HG03175 (cell line): ENCODE measurements around the gene PCDH1.

Experiments
- ATAC-seq: cut with Tn5 transposase; IDR thresholded peaks from one replicate; pipeline ENCODE4 v1.9.1; 2021; ENCODE audit warnings: mild to moderate bottlenecking, moderate library complexity; ENCODE audit not compliant: unreplicated experiment

The PCDH1 gene

GRCh38 chr5:141875022-141875740 is 3.0 kb downstream of the PCDH1 start:
- no peak for ATAC-seq

GRCh38 chr5:141874262-141874964 is 3.8 kb downstream of the PCDH1 start:
- no peak for ATAC-seq

DNA sequence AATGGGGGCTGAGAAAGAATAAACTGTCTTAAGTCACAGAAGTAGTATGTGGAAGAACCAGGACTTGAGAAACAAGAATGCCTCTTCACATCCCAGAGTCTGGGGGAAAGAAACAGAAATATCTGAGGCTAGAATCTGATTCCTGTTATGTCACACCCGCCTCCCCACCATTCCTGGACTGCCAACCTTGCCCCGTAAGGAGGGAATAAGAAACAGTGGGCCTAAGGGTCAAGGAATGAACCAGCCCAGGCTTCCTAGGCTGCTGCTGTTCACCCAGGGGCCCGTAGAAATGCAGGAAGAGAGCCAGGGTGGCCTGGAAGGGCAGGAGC is 4.3 kb downstream of the PCDH1 start:
- no peak for ATAC-seq

GRCh38 chr5:141872496-141873356 is 5.5 kb downstream of the PCDH1 start:
- ATAC-seq: no peak

DNA sequence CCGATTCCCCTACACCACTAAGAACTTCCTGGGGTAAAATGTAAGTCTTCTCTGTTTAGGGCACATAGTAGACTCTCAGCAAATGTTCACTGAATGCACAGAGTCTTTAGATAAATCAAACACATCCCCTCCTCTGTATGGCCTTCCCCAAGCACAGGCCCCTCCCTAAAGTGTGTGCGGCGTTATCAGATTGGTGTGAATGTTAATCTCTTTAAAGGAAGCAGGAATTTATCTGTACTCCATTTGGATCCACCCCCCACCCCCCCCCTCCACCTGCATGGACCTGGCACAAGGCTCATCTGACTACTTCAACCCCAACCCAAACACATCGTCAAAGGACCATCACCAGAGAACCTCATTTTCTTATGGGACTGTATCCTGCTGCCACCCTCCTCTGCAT is 6.3 kb downstream of the PCDH1 start:
- ATAC-seq: no peak

DNA sequence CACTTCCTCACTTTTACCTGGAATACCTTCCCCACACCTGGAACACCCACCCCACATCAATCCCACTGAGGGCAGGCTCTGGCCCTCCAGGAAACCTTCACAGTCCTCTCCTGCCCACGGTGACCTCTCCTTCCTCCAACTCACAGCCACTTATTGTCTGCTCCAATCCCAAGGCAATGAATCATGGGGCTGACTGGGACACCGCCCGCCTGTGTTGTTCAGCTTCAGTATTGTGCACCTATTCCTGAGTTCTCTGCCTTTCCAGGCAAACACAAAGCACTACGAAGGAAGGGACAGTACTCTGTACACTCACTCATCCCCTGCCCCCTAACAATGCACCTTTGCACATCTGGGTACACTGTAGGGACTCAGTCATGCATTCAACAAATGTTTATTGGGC is 7.3 kb downstream of the PCDH1 start:
- ATAC-seq: no peak

DNA sequence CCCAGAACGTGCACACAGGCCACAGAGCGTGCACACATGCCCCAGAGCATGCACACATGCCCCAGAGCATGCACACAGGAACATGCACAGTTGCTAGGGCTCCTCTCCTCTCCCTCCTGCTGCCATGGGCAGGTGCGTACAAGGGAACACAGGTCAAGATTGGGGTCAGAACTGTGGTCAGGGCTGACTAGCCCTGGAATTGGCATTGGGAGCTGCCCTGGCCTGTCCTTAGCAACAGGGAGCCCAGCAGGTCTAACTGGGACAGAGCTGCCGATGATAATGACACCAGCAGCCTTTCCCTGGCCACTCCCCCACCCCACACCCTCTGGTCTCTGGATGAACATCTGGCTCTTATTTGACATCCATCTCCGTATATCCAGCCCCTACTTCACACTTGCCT is 8.0 kb downstream of the PCDH1 start:
- ATAC-seq: no peak

DNA sequence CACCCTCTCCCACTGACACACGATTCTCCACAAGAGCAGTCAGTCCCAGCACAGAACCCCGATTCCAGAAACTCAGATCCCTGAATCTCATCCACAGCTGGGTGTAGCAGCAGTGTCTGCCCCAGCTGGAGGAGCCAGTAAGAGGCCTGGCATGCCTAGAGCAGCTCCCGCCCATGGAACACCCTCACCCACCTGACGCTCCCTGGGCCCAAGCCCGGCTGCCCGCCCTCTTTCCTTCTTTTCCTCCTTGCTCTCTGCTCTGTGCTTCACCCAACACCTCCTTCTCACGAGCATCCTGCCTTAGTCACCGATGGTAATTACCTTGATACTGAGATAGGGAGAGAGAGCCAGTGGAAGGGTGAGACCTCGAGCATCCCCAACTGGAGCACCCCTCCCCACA is 8.7 kb downstream of the PCDH1 start:
- ATAC-seq: no peak

GRCh38 chr5:141869040-141869439 is 9.2 kb downstream of the PCDH1 start:
- ATAC-seq: no peak

GRCh38 chr5:141868541-141868940 is 9.7 kb downstream of the PCDH1 start:
- ATAC-seq: no peak

DNA sequence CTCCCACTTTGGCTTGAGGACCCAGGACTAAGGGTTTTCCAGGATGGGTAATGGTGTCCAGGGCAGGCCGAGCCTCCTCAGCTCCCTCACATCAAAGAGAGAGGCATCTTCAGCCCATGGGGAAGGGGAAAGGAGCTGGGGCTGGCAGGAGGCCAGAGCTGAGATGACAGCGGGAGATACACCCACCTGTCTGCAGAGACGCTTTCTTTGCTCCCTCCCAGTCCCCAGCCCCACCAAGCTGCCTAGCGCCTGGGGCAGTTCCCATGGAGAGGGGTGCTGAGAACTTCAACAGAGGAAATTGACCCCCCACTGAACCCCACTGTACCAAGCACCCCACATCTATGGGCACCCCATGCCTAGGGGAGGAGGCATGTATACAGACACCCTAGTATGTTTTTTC is 10.6 kb downstream of the PCDH1 start:
- ATAC-seq: no peak

DNA sequence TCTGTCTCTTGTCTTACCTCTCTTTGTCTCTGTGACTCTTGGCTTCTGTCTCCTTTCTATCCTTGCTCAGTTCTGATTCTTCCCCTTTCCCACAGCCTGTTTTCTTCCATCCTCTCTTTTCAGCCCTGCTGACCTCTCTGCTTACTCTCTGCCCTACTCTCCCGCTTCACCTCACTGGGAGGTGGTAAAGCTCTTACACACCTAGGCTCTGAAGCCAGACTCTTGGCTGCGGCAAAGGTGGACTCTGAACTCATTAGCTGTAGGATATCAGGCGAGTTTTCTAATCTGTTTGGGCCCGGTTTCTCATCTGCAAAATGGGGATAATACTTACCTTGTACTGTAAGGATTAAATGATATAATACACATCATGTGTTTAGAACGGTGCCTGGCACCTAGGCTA is 11.1 kb downstream of the PCDH1 start:
- ATAC-seq: no peak

DNA sequence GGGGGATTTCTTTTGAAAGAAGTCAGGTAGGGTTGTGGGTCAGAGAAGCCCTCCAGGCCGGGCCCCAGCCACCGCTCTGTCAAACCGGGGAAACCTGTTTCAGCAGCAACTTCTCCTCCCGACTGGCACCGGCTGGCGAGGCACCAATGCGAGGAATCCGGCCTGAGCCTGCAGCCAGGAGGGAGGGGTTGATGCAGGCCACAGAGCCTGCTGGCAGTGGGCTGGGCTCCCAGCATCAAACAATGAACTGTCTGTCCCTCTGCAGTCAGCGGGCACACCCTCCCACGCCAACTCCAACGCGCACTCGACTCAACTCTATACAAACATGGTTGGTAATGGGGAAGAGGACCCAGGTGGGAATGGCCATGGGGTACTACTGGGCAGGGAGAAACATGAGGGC is 12.1 kb downstream of the PCDH1 start:
- ATAC-seq: no peak

GRCh38 chr5:141865406-141865805 is 12.8 kb downstream of the PCDH1 start:
- ATAC-seq: no peak

- no peak for ATAC-seq
These were observed 13.5 kb downstream of the PCDH1 start for GRCh38 chr5:141864371-141865370.

- ATAC-seq: no peak
These were observed 14.5 kb downstream of the PCDH1 start for GRCh38 chr5:141863569-141864178.

DNA sequence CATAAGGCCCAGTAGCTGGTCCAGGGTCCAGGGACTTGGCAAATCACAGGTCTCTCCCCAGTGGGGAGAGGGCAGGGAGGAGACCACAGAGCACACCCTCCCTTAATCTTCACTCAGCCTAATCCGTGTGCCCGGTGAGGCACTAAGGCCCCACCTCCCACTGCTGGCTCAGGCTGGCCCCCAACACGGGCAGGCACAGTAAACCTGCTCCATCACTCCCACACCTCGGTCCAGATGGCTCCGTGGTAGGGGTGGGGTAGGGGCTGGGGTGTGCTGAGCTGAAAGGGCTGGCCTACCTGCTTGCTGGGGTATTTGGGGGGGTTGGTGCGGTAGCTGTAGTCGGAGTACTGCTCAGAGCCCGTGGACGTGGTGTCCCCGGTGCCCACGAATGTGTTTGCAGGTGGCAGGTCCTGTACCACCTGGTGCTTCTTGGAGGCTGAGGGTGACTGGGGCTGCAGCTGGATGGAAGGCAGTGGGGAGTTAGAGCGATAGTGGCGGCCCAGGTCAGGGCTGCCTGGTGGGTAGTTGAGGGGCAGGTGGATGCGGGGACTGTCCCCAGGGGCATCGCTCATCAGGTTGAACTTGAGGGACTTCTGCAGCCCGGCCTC is 15.2 kb downstream of the PCDH1 start:
- no peak for ATAC-seq

DNA sequence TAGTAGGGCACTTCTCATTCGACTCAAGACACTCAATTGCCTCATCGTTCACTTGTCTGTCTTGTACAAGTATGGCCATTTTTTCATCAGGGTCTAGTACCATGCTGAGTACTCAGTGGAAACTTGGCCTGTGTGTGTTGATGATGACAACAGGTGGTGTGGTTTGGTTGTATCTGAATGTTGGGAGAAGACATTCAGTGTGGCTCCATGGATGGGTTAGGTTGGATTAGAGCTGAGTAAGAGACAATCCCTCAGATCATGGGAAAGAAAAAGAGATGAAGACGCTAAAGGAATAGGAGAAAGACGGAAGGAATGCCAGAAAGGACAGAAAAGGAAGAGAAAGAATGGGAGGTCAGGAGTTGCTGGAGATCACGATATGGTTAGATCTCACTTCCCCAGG is 17.0 kb downstream of the PCDH1 start:
- ATAC-seq: no peak

DNA sequence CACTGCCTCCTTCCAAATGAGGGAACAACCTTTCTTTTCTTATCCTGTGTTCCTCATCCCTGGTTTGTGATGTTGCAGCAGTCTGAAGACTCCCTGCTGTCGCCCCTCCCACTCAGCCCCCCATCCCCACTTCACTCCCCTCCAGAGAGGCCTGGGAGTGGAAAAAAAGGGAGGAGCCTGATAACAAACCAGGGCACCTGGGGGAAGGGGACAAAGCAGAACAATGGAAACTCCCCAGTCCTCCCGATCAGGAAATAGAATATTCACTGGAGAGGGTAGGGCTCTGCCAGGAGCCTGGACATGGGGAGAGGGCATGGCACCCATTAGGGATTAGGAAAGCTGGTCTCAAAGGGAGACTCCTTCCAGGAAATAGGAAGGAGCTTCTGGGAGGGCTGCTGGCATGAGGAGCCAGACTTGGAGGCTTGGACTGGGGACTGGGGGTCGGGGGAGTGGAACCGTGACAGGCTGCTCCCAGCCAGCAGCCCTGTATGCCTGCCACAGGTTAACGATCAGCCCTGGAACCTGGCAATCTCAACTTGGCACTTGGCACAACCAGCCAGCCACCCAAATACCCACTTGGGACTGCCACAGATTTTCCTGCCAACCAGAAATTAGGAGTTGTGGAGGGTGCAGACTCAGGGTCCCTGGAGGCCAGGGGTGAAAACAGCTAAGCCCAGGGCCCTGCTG is 20.0 kb downstream of the PCDH1 start:
- no peak for ATAC-seq
